GM18870 (cell line): ENCODE results near the gene FBXO36.
A peak's percentile ranks its signal among the peaks of the same experiment; 100 is the strongest.
"Not testable (repeated sequence)": the region's sequence is repeated elsewhere in the genome, so short reads cannot be mapped to it uniquely, and the experiment has no call there.

Source experiments
- ATAC-seq: cut with Tn5 transposase; IDR thresholded peaks from one replicate; pipeline ENCODE4 v1.9.1; 2021; ENCODE audit warnings: moderate library complexity; ENCODE audit not compliant: unreplicated experiment

The FBXO36 gene

DNA sequence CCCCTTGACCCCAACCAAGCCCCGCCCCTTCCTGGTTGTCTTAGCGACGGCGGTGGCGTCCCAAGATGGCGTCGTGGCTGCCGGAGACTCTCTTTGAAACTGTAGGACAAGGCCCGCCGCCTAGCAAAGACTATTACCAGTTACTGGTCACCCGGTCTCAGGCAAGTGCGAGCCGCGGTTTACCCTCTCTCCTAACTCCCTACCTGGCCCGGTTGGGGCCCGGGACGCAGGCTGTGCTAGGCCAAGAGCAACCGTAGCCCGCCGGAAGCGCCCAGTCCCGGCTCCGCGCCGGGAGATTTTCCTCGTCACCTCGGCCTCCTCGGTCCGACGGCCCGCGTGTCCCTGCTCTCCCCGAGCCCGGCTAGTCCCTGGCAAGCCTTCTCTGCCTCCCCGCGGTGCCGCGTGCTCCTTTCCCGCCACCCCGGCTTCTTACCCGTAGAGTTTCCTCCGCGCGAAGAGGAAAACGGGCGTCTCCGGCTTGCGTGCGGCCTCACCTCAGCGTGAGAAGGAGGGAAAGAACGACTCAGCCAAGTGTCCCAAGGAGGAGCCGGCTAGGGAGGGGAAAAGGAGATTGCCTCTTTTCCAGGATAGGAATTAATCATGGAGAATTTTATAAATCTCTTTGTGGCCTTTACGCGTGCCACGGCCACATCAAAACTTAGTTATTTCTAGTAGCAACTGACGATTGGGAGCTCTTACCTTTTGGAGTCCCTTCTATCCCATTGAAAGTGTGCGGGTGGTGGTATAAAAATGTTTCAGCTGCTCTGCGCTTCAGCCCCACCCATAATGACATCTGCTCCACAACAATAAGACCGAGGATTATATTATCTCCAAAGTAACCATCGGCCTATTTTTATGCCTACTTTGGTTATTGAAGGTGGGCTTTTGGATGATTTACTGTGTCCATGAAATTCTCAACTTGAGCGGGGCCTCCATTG lies at the start of gene FBXO36:
FBXO36 (plus strand) TSS at position 55 of the 938 bp plus-strand sequence; CDS start at position 66, 11 bp downstream.
- ATAC-seq, result peak; percentile 62

GRCh38 chr2:229873123-229873581 lies 49.2 kb upstream of the FBXO36 start:
- ATAC-seq, result peak; percentile 85

DNA sequence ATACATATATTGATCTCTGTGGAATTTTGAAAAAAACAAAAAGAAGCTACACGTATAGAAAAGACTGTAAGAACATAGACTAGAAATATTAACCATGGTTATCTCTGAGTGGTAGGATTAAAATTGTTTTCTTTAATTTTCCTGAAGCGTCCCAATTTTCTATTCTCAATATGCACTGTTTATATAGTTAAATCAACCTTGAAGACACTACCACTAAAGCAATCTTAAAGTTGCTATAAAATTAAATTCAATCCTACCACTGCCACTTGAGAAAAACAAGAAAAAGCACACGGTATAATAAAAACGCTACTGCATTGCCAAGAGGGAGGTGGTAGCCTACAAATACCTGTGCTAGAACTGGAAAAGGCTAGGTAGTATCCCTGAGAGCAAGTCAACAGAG lies 47.7 kb upstream of the FBXO36 start:
- ATAC-seq, result no peak

- no peak for ATAC-seq
Observed at GRCh38 chr2:229875549-229875948, 46.8 kb upstream of the FBXO36 start.

DNA sequence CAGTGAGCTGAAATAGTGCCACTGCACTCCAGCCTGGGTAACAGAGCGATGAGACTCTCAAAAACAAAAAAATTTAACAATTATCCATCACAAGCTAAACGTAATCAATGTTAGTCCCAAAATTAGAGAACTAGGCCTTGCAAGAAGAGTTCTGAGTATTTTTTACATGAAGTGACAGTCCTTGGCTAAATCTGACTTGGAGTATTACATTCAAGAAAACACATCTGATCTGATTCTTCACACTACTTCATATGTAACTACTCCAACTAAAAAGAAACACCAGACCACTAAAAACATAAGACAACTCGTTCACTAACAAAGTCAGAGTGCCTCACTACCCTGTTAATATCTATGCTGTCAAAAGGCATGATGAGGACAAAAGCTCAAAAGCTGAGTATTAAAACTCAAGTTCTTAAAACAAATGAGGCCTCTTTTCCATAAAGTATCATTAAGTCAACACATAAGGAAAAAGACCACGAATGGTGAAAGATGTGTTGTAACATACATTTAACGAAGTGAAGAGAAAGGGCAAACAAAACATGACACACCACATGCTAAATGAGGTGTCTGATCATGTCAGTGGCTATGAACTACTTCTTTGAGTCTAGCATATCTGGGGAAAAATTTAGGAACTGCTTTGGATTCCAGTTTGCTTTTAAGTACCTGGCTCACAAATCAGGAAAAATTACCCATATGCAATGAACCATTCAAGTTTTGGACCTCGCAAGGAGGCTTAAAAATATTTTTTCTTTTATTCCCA lies 42.9 kb upstream of the FBXO36 start:
- no peak for ATAC-seq

DNA sequence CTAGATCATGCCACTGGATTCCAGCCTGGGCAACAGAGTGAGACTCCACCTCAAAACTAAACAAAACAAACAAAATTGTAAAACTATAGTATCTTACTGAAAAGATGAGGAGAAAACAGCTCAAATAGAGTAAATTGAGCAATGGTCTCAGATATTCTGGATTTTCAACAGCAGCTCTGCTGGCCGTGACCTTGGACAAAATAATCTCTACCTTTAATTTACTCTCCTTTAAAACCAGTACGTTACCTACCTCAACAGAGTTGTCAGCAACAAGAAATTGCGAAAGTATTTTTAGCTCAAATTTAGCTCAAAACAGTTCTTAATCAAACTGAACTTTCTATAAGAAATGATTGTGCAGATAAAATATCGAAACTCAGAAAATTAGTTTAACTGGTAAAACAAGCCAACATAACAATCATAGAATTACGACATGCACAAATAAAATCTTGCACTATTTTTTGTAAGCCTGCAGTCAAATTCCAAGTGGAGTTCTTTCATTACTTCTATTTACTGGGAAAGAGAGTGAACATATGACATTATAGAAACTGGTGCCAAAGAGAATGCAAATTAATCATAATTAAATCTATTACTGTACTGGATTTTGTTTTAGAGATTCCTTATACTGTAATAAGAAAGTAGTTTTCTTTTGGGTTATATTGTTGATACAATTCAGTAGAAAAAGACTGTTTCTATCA lies 41.3 kb upstream of the FBXO36 start:
- no peak for ATAC-seq

GRCh38 chr2:229882583-229882982 lies 39.7 kb upstream of the FBXO36 start:
- no peak for ATAC-seq

- peak; percentile 67 for ATAC-seq
Observed at GRCh38 chr2:229884775-229885699, 37.3 kb upstream of the FBXO36 start.

DNA sequence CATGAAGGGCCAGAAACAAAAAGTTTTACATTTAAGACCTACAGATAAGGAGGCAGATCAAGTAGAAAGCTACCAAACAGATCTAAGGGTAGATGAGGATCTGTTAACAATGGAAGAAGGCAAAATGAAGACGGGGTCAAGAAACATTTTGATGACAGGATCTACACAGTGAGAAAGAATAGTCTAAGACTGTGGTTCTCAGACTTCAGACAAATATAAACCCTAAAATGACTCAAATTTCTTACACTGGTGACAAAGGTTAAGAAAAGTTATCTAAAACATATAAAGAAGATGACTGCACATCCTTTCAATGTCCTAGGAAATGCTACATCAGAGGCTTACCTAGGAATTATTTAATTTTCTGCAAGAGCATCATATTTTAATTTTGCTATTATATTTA lies 34.9 kb upstream of the FBXO36 start:
- no peak for ATAC-seq

GRCh38 chr2:229888031-229888430 lies 34.3 kb upstream of the FBXO36 start:
- no peak for ATAC-seq

GRCh38 chr2:229889023-229889422 lies 33.3 kb upstream of the FBXO36 start:
- no peak for ATAC-seq

- no peak for ATAC-seq
Observed at GRCh38 chr2:229896857-229897256, 25.4 kb upstream of the FBXO36 start.

DNA sequence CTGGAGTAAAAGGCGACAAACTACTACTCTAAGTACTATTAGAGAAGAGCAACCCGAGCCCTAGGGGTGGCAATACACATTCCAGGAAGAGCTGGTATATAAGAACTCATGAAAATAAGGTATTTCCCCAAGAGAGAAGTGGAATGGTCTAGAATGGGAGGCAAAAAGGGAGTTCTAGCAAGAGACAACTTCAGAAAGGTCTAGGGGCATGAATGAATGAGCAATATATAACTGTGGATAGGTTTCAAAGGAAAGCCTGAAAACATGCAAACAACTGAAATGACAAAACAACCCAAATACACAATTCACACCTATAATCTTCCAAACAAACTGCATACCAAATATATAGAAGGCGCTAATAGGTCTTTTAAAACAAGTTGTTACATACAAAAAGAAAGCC lies 22.7 kb upstream of the FBXO36 start:
- ATAC-seq, result no peak

- ATAC-seq, result no peak
Observed at GRCh38 chr2:229900012-229900411, 22.3 kb upstream of the FBXO36 start.

GRCh38 chr2:229900514-229900913 lies 21.8 kb upstream of the FBXO36 start:
- ATAC-seq, result not testable (repeated sequence)

- no peak for ATAC-seq
Observed at GRCh38 chr2:229901819-229902218, 20.5 kb upstream of the FBXO36 start.

- no peak for ATAC-seq
Observed at GRCh38 chr2:229903037-229903436, 19.3 kb upstream of the FBXO36 start.

GRCh38 chr2:229905601-229906000 lies 16.7 kb upstream of the FBXO36 start:
- ATAC-seq, result no peak

- no peak for ATAC-seq
Observed at GRCh38 chr2:229909090-229909489, 13.2 kb upstream of the FBXO36 start.
